NOMO-1 treated with dmso at 0.1 percent for 144 hours (cell line): ENCODE measurements around the gene EPO.

ENCODE experiments used
- DNase-seq: peaks from one replicate; lab custom pipeline; 2025; ENCODE audit not compliant: unreplicated experiment; lab: John Stamatoyannopoulos, UW

The EPO gene

GRCh38 chr7:100720279-100720670 lies at the start of gene EPO:
Gene EPO (plus strand): TSS chr7:100720468. CDS start chr7:100720981, 513 bp downstream.
- DNase-seq = no peak

DNA sequence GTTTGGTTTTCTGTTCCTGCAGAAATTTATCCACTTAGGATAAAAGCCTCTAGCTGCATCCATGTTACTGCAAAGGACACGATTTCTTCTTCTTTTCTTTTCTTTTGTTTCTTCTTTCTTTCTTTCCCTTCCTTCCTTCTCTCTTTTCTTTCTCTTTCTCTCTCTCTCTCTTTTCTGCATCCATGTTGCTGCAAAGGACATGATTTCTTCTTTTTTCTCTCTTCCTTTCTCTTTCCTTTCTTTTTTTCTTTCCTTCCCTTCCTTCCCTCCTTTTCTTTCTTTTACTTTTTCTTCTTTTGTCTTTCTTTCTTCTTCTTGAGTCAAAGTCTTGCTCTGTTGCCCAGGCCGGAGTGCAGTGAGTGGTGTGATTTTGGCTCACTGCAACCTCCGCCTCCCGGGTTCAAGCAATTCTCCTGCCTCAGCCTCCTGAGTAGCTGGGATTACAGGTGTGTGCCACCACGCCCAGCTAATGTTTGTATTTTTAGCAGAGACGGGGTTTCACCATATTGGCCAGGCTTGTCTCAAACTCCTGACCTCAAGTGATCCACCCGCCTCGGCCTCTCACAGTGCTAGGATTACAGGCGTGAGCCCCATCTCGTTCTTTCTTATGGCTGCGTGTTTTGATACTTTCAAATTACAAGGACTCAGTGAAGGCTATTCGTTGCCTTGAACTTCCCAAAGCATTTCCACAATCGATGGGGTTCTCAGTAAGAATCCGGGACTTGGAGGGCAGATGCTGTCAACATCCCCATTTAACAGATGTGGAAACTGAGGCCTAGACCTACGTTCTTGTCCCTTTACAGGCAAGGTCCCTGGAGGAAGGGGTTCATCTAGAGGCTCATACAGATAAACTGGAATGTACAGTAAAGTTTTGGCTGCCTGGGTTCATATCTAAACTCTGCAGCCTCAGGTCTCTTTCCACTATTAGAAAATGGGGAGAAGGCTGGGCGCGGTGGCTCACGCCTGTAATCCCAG lies 48.6 kb upstream of the EPO start:
- DNase-seq = no peak

- DNase-seq = peak; percentile 99
Observed at GRCh38 chr7:100673302-100673941, 46.8 kb upstream of the EPO start, which contains the start of gene GNB2. Gene GNB2 (plus strand): TSS chr7:100673740. CDS start chr7:100676266, 2,526 bp downstream.

- peak; percentile 66 for DNase-seq
Observed at GRCh38 chr7:100673942-100674410, 46.3 kb upstream of the EPO start.

DNA sequence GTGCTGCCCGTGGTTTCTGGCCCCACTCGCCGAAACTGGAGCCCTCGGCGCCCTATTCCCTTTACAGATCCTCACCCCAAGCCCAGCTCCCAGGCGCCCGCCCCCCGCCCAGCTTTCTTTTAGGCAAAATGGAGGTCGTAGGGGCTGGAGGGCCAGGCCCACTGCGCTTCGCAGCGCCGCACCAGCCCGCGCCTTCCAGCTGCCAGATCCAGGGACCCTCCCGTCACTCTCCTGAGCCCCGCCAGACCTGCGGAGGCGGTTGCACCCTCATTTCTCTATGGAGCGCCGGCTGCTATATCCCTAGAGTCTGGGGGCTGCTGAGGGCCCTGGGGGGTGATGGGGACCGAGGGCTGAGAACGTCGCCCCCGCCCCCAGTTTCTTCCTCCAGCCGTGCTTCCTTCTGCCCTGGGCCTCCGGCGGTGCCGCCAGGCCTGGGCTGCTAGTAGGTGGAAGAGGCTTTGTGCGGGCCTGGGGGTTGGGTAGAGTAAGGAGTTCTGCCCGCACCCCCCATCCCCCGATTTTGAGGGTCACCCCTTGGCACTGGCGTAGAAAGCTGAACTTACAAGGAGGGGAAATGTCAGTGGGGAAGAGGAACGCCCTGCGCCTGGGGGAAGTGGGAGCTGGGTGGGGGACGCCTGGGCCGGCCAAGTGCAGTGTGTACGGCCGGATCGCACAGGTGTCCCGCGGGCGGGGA lies 45.7 kb upstream of the EPO start:
- peak; percentile 28 for DNase-seq

DNA sequence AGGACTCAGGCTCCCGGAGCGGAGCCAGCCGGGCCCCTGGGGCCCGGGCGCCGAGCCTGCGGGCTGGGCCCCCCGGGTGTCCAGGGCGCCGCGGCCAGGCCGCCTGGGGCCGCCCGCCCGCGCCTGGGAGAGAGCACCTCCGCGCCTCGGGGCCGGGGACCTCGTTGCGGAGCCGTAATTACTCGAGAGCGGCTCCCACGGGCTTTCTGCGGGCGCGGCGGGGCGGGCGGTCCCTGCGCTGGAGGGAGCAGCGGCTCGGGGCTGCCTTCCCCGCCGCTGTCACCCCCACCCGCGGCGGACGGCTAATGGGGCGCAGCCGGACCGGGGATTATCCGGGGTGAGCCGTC lies 45.2 kb upstream of the EPO start:
- no peak for DNase-seq

GRCh38 chr7:100675581-100676350 lies 44.5 kb upstream of the EPO start:
- DNase-seq = peak; percentile 74

DNA sequence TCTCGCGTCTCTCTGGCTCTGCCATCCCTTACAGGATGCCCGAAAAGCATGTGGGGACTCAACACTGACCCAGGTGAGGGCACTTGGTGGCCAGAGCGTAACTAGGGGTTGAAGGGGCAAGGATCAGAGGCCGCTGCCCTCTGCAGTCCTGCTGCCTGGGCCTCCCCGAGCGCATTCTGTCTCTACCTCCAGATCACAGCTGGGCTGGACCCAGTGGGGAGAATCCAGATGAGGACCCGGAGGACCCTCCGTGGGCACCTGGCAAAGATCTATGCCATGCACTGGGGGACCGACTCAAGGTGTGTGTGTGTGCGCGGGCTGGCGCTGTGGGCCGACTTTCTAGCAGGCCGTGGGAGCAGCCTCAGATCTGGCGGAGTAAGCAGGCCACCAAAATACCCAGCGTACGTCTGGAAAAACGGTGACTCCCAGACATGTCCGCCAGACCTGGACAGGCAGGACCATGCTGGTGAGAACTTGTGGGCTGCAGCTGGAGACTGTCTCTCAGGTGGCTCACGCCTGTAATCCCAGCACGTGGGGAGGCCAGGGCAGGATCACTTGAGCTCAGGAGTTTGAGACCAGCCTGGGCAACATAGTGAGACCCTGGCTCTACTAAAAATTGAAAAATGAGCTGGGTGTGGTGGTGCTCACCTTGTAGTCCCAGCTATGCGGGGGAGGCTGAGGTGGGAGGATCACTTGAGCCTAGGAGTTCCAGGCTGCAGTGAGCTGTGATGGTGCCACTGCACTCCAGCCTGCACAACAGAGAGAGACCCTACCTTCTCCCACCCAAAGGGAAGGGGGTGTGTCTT lies 43.6 kb upstream of the EPO start:
- no peak for DNase-seq

DNA sequence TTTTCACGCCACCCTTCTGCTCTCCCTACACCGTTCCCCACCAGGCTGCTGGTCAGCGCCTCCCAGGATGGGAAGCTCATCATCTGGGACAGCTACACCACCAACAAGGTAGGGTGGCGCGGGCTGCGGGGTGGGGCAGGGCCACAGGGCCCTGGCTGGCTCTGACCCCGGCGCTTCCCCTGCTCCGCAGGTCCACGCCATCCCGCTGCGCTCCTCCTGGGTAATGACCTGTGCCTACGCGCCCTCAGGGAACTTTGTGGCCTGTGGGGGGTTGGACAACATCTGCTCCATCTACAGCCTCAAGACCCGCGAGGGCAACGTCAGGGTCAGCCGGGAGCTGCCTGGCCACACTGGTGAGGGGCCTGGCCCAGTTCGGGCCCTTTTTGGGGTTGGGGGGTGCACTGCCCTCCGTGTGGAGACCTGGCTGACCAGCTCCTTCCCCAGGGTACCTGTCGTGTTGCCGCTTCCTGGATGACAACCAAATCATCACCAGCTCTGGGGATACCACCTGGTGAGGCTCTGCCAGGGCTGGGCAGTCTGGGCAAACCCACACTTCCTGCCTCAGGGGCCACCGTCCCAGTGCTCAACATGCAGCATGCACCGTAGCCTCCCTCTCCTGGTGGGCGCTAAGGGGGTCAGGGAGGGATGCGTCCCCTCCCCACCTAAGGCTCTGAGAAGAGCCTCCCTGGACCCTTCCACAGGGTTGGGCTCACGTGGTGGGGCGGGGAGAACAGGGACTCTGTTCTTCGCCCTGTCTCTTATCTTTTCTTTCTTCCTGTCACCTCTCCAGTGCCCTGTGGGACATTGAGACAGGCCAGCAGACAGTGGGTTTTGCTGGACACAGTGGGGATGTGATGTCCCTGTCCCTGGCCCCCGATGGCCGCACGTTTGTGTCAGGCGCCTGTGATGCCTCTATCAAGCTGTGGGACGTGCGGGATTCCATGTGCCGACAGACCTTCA lies 42.7 kb upstream of the EPO start:
- DNase-seq = no peak

- no peak for DNase-seq
Observed at GRCh38 chr7:100678291-100678984, 41.8 kb upstream of the EPO start.

- no peak for DNase-seq
Observed at GRCh38 chr7:100679129-100679926, 40.9 kb upstream of the EPO start.

- DNase-seq = no peak
Observed at GRCh38 chr7:100679927-100680575, 40.2 kb upstream of the EPO start.

GRCh38 chr7:100680576-100681271 lies 39.5 kb upstream of the EPO start:
- DNase-seq = no peak

DNA sequence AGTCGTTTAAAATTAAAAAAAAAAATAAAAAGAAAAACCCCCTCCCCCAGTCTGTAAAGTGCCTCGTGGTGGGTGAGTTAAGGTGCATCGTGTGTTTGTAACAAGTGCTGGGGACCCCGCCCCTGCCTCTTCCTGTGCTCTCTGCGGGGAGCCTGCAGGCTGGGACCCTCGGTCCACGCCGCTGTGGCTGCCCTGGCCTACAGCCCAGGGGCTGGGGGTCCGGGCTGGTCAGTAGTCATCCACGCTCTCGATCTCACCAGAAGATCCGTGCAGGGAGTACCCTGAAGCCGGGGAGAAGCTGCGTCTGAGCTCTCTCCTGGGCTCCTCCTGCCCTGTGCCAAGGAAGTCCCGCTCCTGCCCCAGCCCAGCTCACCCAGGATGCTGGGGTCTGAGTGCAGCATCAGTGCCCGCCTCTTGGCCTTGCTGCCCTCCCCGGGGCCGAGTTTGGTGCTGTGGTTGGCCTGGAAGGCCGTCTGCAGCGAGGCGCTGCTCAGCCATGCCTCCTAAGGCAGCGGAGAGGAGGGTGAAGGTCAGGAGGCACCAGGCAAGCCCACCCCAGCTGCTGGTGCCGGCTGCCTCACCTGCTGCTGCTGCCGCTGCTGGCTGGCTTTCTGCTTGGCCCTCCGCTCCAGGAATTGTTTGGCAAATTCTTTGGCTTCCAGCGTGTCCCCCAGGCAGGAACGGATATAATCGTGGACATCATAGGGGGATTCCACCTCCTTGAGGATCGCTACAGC lies 38.6 kb upstream of the EPO start:
- DNase-seq = no peak

GRCh38 chr7:100682228-100682741 lies 38.0 kb upstream of the EPO start:
- no peak for DNase-seq
